Measurements from ENCODE around the gene POLE2. TPM values are rescaled to one million over a fixed set of nuclear protein-coding genes. Genes with fewer than 3 reads are reported as not detected.

POLE2 gene
- total RNA-seq, 4 donors from 2014 or later = 1.5 to 3.6 TPM; not detected in 2

- TF ChIP-seq CTCF (IDR thresholded peaks at IDR 0.05 in 4 of 5, conservative IDR thresholded peaks at IDR 0.05 in 1 of 5) (no peak), POLR2A (IDR thresholded peaks at IDR 0.05) (no peak)
- Histone ChIP-seq H3K4me1 (peaks cover 4 to 5% of the 10 kb centered on the region in 2 donors), H3K4me3 (no peak overlapping the region), H3K9me3 (no peaks in the 10 kb centered on the region), H3K27ac (no peak overlapping the region), H3K27me3 (no peaks in the 10 kb centered on the region), H3K36me3 (no peaks in the 10 kb centered on the region)
- no peak for ATAC-seq
- DNase-seq = no peak
- in situ Hi-C loops (cut with MboI; ENCODE audit: low sequenced_read_pairs in 4 of 4) (no loop called here), intact Hi-C loops (cut with DNase I; ENCODE audit: low total_unique reads) (no loop called here)
These were observed 1.6 kb downstream of the POLE2 start for GRCh38 chr14:49686425-49686824.

DNA sequence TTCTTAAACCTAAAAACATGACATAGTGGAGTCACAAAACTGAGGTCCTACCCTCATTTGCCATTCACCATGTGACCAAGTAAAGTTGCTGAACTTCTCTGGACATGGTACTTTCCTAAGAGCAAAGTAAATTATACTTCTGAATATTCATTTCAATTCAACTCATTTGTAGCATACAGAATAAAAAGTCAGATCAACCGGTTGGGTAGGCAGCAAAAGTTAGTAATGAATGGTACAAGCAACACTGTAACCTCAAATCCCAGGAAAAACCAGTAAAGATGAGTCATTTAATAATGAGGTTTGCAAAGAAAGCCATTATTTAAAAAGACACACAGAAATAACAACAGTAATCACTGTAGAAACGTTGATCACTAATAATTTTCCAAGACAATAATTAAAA, 8.7 kb downstream of the POLE2 start:
- H3K9me3 ChIP-seq = no peaks in the 10 kb centered on the region
- no peaks in the 10 kb centered on the region for H3K27me3 ChIP-seq
- in situ Hi-C loops (cut with MboI; ENCODE audit: low sequenced_read_pairs in 4 of 4) (no loop called here), intact Hi-C loops (cut with DNase I; ENCODE audit: low total_unique reads) (no loop called here)
- ATAC-seq (no peak), DNase-seq (no peak)
- H3K27ac ChIP-seq = no peak overlapping the region
- H3K4me1 ChIP-seq = no peaks in the 10 kb centered on the region
- no peaks in the 10 kb centered on the region for H3K36me3 ChIP-seq
- TF ChIP-seq CTCF (IDR thresholded peaks at IDR 0.05 in 4 of 5, conservative IDR thresholded peaks at IDR 0.05 in 1 of 5) = no peak
- no peak for TF ChIP-seq POLR2A (IDR thresholded peaks at IDR 0.05)
- no peak overlapping the region for H3K4me3 ChIP-seq

DNA sequence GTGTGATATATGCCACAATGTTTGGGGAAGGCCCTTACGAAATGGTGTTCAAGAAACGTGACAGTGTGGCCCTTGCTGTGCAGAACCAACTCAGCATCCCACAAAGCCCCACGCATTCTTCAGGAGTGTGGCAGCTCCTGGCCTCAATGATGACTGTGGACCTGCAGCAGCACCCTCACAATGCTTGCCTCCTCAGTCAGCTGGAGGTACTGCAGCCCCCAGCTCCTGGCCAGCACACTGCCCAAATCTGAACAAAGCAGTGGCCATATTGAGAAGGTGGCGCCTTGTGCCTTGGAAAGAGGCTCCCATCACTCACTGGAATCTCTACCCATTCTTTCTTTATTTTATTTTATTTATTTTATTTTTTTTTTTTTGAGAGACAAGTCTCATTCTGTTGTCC, 10.4 kb downstream of the POLE2 start:
- TF ChIP-seq CTCF (IDR thresholded peaks at IDR 0.05 in 4 of 5, conservative IDR thresholded peaks at IDR 0.05 in 1 of 5) (no peak), POLR2A (IDR thresholded peaks at IDR 0.05) (no peak)
- ATAC-seq (no peak), DNase-seq (no peak)
- Histone ChIP-seq H3K9me3 (no peaks in the 10 kb centered on the region), H3K36me3 (no peaks in the 10 kb centered on the region), H3K4me3 (no peak overlapping the region), H3K27me3 (no peaks in the 10 kb centered on the region), H3K4me1 (no peaks in the 10 kb centered on the region), H3K27ac (no peak overlapping the region)
- in situ Hi-C loops (cut with MboI; ENCODE audit: low sequenced_read_pairs in 4 of 4) = no loop called here
- intact Hi-C loops (cut with DNase I; ENCODE audit: low total_unique reads) = no loop called here

DNA sequence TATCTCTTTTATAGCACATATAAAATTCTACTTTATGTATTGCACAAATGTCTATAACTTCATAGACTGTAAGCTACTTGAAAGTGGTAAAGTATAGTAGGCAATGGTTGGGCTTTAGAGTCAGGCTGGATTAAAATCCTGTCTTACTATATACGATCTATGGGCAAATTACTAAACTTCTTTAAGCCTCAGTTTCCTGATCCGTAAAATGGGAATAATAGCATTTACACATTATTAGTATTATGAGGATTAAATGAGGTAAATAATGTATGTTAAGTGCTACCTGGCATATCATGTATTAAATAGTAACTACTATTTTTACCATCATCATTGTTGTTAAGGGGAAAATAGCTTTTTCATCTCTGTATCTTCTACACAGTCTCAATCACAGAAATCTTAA, 14.4 kb downstream of the POLE2 start:
- no peak for TF ChIP-seq CTCF (IDR thresholded peaks at IDR 0.05 in 4 of 5, conservative IDR thresholded peaks at IDR 0.05 in 1 of 5)
- TF ChIP-seq POLR2A (IDR thresholded peaks at IDR 0.05) = no peak
- Histone ChIP-seq H3K9me3 (no peaks in the 10 kb centered on the region), H3K27me3 (no peaks in the 10 kb centered on the region), H3K4me1 (no peaks in the 10 kb centered on the region), H3K27ac (no peak overlapping the region), H3K4me3 (no peak overlapping the region), H3K36me3 (no peaks in the 10 kb centered on the region)
- no peak for DNase-seq
- in situ Hi-C loops (cut with MboI; ENCODE audit: low sequenced_read_pairs in 4 of 4) = no loop called here
- intact Hi-C loops (cut with DNase I; ENCODE audit: low total_unique reads) = no loop called here
- ATAC-seq = no peak

GRCh38 chr14:49670475-49670874, 17.5 kb downstream of the POLE2 start:
- Histone ChIP-seq H3K36me3 (no peaks in the 10 kb centered on the region), H3K4me1 (no peaks in the 10 kb centered on the region), H3K27ac (no peak overlapping the region), H3K27me3 (no peaks in the 10 kb centered on the region), H3K4me3 (no peak overlapping the region), H3K9me3 (no peaks in the 10 kb centered on the region)
- no peak for TF ChIP-seq POLR2A (IDR thresholded peaks at IDR 0.05)
- TF ChIP-seq CTCF (IDR thresholded peaks at IDR 0.05 in 4 of 5, conservative IDR thresholded peaks at IDR 0.05 in 1 of 5) = no peak
- DNase-seq (no peak), ATAC-seq (no peak)
- intact Hi-C loops (cut with DNase I; ENCODE audit: low total_unique reads) = no loop called here
- in situ Hi-C loops (cut with MboI; ENCODE audit: low sequenced_read_pairs in 4 of 4) = no loop called here
